ENCODE measurements around the gene SCG5.

SCG5 gene

DNA sequence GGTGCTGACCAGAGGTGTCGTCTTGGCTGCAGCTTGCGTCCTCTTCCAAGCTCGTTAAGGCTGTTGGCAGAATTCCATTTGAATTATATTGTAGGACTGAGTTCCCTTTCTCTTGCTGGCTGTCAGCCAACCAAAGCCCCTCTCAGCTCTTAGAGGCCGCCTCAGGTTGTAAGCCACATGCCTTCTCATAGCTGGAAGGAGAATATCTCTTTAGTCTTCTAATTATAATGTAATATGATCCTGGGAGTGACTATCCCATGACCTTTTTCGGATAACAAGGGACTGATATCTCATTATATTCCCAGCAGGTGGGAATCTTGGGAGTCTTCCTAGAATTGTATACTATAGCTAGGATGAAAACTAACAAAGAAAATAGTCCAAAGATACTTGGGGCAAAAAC, 4.8 kb downstream of the SCG5 start:
- TF ChIP-seq JUND (IDR thresholded peaks at IDR 0.05; ENCODE audit: low read depth) = no peak
- no peak for DNase-seq (ENCODE audit: low read depth in 1 of 2, low spot score in 1 of 2)
- in situ Hi-C loops (cut with HindIII; ENCODE audit: low pct_unique_long_range_greater_than_20kb, low sequenced_read_pairs) = no loop called here

DNA sequence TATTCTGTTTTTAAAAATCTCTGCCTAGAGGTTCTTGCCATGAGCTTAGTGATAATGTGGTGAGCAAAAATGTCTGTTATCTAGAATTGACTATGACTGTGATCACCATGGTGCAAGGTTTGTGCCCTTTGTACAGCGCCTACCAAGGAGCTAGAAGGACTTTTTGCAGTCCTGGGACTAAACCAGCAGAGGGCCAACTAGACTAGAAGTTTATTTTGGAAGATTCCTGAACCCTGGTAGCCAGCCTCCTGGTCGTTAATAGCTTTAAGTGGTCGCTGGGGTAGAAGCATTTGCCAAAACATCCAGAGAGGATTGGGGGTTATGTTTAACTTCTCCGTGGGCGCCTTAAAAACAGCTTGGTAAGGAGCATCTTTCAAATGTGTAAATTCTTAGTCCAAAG, 7.8 kb downstream of the SCG5 start:
- TF ChIP-seq JUND (IDR thresholded peaks at IDR 0.05; ENCODE audit: low read depth) = no peak
- DNase-seq (ENCODE audit: low read depth in 1 of 2, low spot score in 1 of 2) = peak; percentile 26 to 64
- in situ Hi-C loops (cut with HindIII; ENCODE audit: low pct_unique_long_range_greater_than_20kb, low sequenced_read_pairs) = no loop called here

DNA sequence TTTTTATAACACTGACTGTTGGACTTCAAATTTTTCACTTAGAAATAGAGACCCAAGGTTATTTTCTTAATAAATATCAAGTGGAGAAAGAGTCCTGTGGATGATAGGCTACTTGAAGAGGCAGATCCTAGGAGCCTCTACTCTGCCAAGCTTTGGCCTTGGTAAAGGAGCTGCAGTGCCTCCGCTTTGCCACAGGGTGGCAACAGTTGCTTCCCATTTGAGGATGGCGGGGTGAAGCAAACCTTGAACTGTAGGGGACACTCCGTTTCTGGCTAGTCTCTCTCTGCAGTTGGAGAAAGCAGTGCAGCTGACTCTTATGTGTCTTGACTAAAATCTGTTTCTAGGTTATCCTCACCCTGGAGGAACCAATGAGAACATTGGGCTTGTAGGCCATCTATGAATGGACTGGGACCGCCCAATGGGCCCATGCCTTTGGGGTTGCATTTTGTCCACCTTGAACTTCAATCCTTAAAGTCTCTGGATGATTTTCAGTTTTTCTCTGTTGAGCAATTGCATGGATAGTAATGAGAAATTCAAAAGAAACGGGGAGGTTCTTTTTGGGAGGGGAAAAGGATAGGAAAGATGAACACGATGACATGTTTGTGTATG, 9.8 kb downstream of the SCG5 start:
- peak; percentile 50 to 81 for DNase-seq (ENCODE audit: low read depth in 1 of 2, low spot score in 1 of 2)
- TF ChIP-seq JUND (IDR thresholded peaks at IDR 0.05; ENCODE audit: low read depth) = no peak
- in situ Hi-C loops (cut with HindIII; ENCODE audit: low pct_unique_long_range_greater_than_20kb, low sequenced_read_pairs) = no loop called here

DNA sequence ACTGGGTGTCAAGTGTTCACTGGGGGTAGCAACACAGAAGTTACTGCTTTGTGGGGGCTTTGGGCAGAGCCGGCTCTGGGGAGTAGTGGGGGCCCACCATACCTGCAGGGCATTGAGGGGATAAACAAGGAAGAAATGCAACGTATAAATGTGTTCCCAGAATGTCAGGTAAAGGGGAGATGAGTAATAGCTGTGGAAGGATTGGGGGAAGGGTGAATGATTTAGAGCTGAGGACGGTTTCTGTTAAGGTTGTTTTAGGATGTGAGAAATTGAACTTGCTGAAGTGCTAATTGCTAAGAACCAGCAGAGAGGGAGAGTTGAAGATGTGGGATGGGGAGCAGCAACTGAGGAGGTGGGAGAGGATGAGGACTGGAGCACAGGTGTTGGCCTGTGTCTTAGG, 10.7 kb downstream of the SCG5 start:
- no peak for DNase-seq (ENCODE audit: low read depth in 1 of 2, low spot score in 1 of 2)
- in situ Hi-C loops (cut with HindIII; ENCODE audit: low pct_unique_long_range_greater_than_20kb, low sequenced_read_pairs) = no loop called here
- no peak for TF ChIP-seq JUND (IDR thresholded peaks at IDR 0.05; ENCODE audit: low read depth)

DNA sequence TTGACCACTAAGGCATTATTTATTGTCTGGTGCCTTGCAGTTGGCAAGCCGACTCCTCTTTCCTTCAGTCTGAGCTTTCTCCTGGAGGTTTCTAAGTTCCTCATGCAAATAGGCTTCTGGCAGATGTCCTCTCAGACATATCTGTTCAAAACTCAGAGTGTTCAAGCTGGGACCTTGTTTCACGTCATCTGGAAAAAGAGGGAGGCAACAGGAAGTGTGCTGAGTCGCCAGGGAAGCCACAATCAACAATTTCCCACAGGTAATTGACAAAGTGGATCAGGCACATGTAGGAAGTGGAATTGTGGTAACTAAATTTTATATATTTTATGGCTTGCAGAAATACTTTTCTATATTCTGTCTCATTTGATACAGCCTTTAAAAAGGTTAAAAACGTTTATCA, 14.6 kb downstream of the SCG5 start:
- no peak for TF ChIP-seq JUND (IDR thresholded peaks at IDR 0.05; ENCODE audit: low read depth)
- in situ Hi-C loops (cut with HindIII; ENCODE audit: low pct_unique_long_range_greater_than_20kb, low sequenced_read_pairs) = no loop called here
- no peak for DNase-seq (ENCODE audit: low read depth in 1 of 2, low spot score in 1 of 2)

DNA sequence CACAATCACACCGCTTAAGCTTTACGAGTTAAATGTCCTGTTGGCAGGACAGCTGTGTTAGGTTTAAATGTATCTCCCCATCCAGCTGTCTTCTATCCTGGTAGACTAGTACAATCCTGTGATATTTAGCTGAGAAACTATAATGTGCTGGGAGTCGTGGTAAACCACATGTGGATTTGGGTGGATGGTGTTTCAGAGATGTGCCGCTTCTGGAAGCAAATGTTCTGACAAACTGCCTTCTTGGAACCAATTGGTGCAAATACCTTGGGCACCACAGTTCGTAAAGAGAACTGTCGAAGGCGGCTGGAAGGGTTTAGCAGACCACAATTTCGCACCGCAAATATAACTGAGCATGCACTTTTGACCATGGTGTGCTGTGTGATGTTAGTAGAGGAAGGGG, 15.0 kb downstream of the SCG5 start:
- in situ Hi-C loops (cut with HindIII; ENCODE audit: low pct_unique_long_range_greater_than_20kb, low sequenced_read_pairs) = no loop called here
- no peak for TF ChIP-seq JUND (IDR thresholded peaks at IDR 0.05; ENCODE audit: low read depth)
- no peak for DNase-seq (ENCODE audit: low read depth in 1 of 2, low spot score in 1 of 2)

DNA sequence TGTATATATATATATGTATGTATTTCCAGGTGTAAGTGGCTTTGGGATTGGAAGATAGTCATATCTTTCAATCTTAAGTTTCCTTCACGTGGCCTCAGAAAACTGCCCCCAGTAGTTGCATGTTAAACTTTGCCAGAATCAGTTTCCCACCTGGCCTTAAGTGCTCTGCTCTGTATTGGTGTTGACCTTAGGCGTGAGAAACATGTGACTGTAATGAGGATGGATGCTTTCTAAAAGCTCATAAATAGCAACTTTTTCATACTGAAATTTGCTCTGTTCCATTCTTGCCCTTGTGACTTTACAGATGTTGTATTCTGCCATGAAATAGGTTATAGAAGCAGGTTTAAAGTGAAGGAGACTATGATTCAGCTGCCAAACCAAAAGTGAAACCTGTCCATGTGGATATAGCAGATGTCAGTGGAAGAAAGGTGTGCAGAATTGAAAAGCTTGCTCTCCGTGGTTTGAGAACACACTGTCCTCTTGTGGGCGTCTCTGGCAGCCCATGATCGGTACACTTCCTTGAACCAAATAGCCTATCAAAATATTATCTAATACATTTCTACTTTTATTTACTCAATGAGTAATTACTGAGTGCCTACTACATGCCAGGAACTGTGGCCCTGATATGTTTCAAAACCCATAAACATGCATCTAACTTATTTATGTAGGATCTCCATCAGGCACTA, 15.8 kb downstream of the SCG5 start:
- in situ Hi-C loops (cut with HindIII; ENCODE audit: low pct_unique_long_range_greater_than_20kb, low sequenced_read_pairs) = no loop called here
- DNase-seq (ENCODE audit: low read depth in 1 of 2, low spot score in 1 of 2) = no peak
- TF ChIP-seq JUND (IDR thresholded peaks at IDR 0.05; ENCODE audit: low read depth) = no peak

DNA sequence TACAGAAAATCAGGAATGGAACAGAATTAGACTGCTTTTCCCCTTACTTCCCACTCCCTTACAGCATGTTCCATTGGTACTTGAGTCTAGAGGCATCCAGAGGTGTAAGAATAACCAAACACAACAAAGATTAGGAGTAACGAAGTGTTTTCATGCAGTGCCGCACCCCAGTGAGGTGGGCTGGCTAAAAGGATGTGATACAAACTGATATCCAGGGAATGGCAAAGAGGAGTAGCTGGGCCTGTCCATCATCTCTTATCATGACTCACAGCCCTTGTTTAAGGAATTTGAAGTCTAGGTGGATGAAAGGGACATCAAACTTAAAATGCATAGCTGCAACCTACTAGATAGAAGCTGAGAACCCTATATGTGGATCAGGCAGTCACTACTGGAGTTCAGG, 16.4 kb downstream of the SCG5 start:
- in situ Hi-C loops (cut with HindIII; ENCODE audit: low pct_unique_long_range_greater_than_20kb, low sequenced_read_pairs) = no loop called here
- no peak for DNase-seq (ENCODE audit: low read depth in 1 of 2, low spot score in 1 of 2)
- TF ChIP-seq JUND (IDR thresholded peaks at IDR 0.05; ENCODE audit: low read depth) = no peak

DNA sequence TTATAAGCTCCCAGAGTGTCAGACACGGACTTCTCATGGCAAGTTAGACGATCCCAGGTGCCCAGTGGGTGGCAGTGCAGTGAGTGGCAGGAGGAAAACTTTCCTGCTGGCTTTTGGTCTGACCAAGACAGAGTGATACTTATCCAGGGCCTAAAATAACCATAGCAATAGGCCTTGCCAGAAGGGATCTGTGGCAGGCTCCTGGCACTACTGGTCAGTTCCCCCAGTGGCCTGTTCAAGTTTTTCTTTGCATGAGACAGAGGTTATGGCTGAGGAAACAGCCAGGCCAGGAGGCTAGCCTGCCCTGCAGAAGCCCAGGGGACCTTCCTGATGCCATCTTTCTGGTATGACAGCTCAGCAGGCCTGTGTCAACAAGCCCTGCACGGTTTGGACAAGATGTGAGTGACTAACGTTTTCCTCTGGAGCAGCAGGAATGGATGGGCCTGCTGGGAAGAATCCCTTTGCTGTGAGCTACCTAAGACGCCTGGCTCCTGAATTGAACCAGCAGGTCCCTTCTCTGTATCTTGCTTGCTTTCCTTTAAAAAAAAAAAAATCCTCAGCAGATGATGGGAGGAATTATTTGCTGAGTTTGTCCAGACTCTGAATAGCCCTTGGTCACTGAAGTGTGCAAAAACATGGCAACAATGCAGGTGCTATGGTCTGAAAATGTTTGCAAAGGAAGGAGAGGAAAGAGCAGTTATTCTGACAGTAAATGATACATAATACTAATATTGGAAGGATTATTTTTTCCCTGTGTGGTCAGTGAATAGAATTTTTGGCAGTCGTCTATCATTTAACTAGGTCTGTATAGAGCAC, 18.0 kb downstream of the SCG5 start:
- DNase-seq (ENCODE audit: low read depth in 1 of 2, low spot score in 1 of 2) = peak; percentile 25 to 78
- in situ Hi-C loops (cut with HindIII; ENCODE audit: low pct_unique_long_range_greater_than_20kb, low sequenced_read_pairs) = no loop called here
- no peak for TF ChIP-seq JUND (IDR thresholded peaks at IDR 0.05; ENCODE audit: low read depth)

DNA sequence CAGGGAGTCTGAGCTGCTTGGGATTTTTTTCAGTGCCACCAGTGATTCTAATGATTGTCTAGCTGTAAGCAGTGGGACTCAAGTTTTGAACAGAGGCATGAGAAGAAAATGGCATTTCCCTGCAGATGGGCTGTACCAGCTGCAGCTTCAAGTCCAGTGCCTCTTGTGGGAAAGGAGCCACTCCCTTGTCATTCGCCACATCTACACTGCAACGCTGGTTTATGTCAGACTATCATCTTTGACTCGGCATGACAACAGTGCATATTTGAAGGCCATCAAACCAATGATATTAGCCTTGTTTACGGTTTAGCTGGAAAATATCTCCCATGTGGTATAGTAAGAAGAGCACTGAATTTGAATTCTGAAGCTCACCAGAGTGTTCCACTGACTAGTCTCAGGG, 22.2 kb downstream of the SCG5 start:
- in situ Hi-C loops (cut with HindIII; ENCODE audit: low pct_unique_long_range_greater_than_20kb, low sequenced_read_pairs) = no loop called here
- DNase-seq (ENCODE audit: low read depth in 1 of 2, low spot score in 1 of 2) = no peak
- no peak for TF ChIP-seq JUND (IDR thresholded peaks at IDR 0.05; ENCODE audit: low read depth)

DNA sequence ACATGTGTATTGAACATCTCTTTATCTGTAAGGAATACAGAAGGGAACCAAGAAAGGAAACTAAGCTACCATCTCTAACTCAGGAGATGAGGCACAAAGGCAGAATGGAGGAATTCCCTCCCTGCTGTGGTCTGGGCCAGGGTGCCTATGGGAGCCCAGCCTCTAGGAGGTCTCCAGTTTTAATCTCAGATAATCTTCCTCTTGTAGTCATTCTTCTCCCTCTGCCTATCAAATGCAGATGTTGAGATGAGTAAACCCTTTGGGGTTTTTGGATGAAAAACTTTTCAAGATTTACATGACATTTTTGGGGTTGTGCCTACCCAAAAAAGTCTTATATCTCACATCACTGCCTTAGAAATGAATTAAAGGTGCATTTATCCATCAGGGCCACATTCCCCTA, 23.3 kb downstream of the SCG5 start:
- TF ChIP-seq JUND (IDR thresholded peaks at IDR 0.05; ENCODE audit: low read depth) = no peak
- in situ Hi-C loops (cut with HindIII; ENCODE audit: low pct_unique_long_range_greater_than_20kb, low sequenced_read_pairs) = no loop called here
- DNase-seq (ENCODE audit: low read depth in 1 of 2, low spot score in 1 of 2) = no peak

DNA sequence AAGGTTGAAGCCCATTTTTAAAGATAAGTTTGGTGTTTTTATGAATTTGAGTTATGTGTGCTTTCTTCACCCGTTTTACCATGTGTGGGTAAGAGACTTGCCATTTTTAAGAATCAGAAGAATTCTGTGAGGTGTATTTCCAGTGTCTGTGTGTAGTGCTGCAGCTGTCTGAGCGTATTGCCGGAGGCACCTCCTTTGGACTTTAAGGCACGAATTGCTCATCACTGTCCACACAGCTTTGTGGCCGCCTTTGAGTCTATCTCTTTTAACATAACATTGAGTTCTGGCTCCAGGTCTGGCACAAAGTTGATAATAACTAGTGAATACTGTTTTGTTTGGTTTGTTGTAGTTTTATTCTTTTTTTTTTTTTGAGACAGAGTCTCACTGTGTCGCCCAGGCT, 25.8 kb downstream of the SCG5 start:
- in situ Hi-C loops (cut with HindIII; ENCODE audit: low pct_unique_long_range_greater_than_20kb, low sequenced_read_pairs) = no loop called here
- no peak for TF ChIP-seq JUND (IDR thresholded peaks at IDR 0.05; ENCODE audit: low read depth)
- no peak for DNase-seq (ENCODE audit: low read depth in 1 of 2, low spot score in 1 of 2)

DNA sequence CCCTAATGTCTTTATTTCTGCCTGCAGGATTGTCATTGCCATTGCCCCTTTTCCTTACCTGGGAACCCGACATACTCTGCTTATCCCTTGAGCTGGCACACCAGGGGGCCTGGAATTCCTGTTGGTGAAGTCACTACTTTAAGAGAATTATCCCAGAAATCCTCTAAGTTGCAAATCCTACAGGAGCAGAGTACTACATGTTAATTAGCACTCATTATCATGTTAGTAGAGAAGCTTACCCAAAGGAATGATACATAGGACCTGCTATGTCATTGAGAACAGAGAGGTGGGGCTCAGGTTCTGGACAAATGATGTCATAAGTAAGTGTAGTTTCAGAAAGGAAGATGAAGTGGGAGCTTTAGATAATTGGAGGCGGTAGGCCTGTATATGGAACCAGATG, 27.4 kb downstream of the SCG5 start:
- in situ Hi-C loops (cut with HindIII; ENCODE audit: low pct_unique_long_range_greater_than_20kb, low sequenced_read_pairs) = no loop called here
- DNase-seq (ENCODE audit: low read depth in 1 of 2, low spot score in 1 of 2) = no peak

More for the DNA sequence above, 27.4 kb downstream of the SCG5 start:
- no peak for TF ChIP-seq JUND (IDR thresholded peaks at IDR 0.05; ENCODE audit: low read depth)
